HCT116 (cell line): ENCODE measurements around the gene BACE1. TPM values are rescaled to one million over a fixed set of nuclear protein-coding genes. Genes with fewer than 3 reads are reported as not detected.

Experiments
- ATAC-seq: fragments of 200-7000 bp; cut with Tn5 transposase; 2 replicates; pipeline ENCODE4 v1.9.1; 2020; ENCODE audit warnings: mild to moderate bottlenecking, moderate library complexity
- BruUV-seq: library from RNA; stranded (reverse); fragments of 400-500 nt; replicated peaks from 2 replicates; lab custom pipeline; 2021; lab: Mats Ljungman, UMichigan
- CTCF ChIA-PET: fragments of 300-600 bp; sonication (Branson Sonifier 250); formaldehyde crosslinking; loops from one replicate; lab custom pipeline; 2021; ENCODE audit warnings: antibody characterized with exemption; lab: Charles Lee
- POLR2A ChIA-PET: fragments of 300-600, 350-600 bp; sonication (Branson Sonifier 250); formaldehyde crosslinking; loops from one replicate; lab custom pipeline; 2021; ENCODE audit warnings: antibody characterized with exemption; lab: Charles Lee
- RAD21 ChIA-PET, 2 experiments: fragments of 300-600 bp; sonication (Branson Sonifier 250); formaldehyde crosslinking; loops; one replicate each; lab custom pipeline; 2023; ENCODE audit warnings: low total read pairs in 2 of 2; ENCODE audit not compliant: uncharacterized antibody in 2 of 2, unreplicated experiment in 2 of 2, low non-redundant PET in 1 of 2; lab: Charles Lee
- DNase-seq: peaks from one replicate; pipeline ENCODE4 v3.0.0-alpha.2; 2010; ENCODE audit warnings: low read depth, low spot score
- H2AFZ ChIP-seq: fragments of 200-600 bp; shearing (Covaris generic), sonication (generic); 2 replicates; pipeline ENCODE4 v1.6.1; 2017; ENCODE audit warnings: low read depth, mixed run types, mixed read lengths, antibody characterized with exemption, low read length; ENCODE audit not compliant: poor library complexity, severe bottlenecking
- H3K27ac ChIP-seq: 2 replicates; pipeline ENCODE4 v1.5.1; 2012; ENCODE audit warnings: low read depth, low read length
- H3K27me3 ChIP-seq: fragments of 200-600 bp; sonication (generic); 2 replicates; pipeline ENCODE4 v1.6.1; 2016; ENCODE audit warnings: mixed run types, low read length, mixed read lengths; ENCODE audit not compliant: insufficient read depth
- H3K36me3 ChIP-seq, 2 experiments: fragments of 200-500 bp in 1 of 2; fragments of 200-600 bp in 1 of 2; sonication (Bioruptor generic) in 1 of 2; sonication (generic) in 1 of 2; 2 replicates each; pipeline versions ENCODE4 v1.5.1 to v1.6.1; 2014 to 2016; ENCODE audit warnings: low read length in 2 of 2, inconsistent platforms in 1 of 2, mixed read lengths in 1 of 2, mixed run types in 1 of 2; ENCODE audit not compliant: insufficient read depth in 2 of 2, control insufficient read depth in 1 of 2
- H3K4me1 ChIP-seq, 2 experiments: fragments of 200-600 bp in 1 of 2; sonication (generic) in 1 of 2; 2 replicates each; pipeline versions ENCODE4 v1.5.1 to v1.6.1; 2012 to 2017; ENCODE audit warnings: low read length in 2 of 2, inconsistent platforms in 1 of 2, mild to moderate bottlenecking in 1 of 2, mixed read lengths in 1 of 2, mixed run types in 1 of 2, moderate library complexity in 1 of 2; ENCODE audit not compliant: insufficient read depth in 2 of 2, control insufficient read depth in 1 of 2
- H3K4me2 ChIP-seq: fragments of 200-600 bp; sonication (generic); 2 replicates; pipeline ENCODE4 v1.6.1; 2017; ENCODE audit warnings: mixed run types, low read length, mixed read lengths
- H3K4me3 ChIP-seq, 2 experiments: fragments of 200-600 bp in 1 of 2; sonication (generic) in 1 of 2; replicated peaks in 1 of 2; 2 replicates each; pipeline ENCODE4 v1.5.1; 2011 to 2016; ENCODE audit warnings: low read length in 2 of 2, control low read depth in 1 of 2, low read depth in 1 of 2, mild to moderate bottlenecking in 1 of 2, mixed read lengths in 1 of 2, mixed run types in 1 of 2
- H3K79me2 ChIP-seq: fragments of 200-600 bp; sonication (generic); 2 replicates; pipeline ENCODE4 v1.6.1; 2017; ENCODE audit warnings: mild to moderate bottlenecking, mixed run types, low read length, moderate library complexity, mixed read lengths; ENCODE audit not compliant: insufficient read depth
- H3K9ac ChIP-seq: fragments of 200-600 bp; sonication (generic); 2 replicates; pipeline ENCODE4 v1.6.1; 2016; ENCODE audit warnings: low read length, mixed read lengths
- H3K9me2 ChIP-seq: fragments of 200-600 bp; sonication (generic), shearing (Covaris generic); 2 replicates; pipeline ENCODE4 v1.6.1; 2017; ENCODE audit warnings: mixed run types, mild to moderate bottlenecking, moderate library complexity; ENCODE audit not compliant: insufficient read depth
- H3K9me3 ChIP-seq, 2 experiments: fragments of 200-500 bp in 1 of 2; fragments of 200-600 bp in 1 of 2; sonication (Bioruptor generic) in 1 of 2; sonication (generic) in 1 of 2; 2 replicates each; pipeline ENCODE4 v1.6.1; 2014 to 2017; ENCODE audit warnings: low read length in 2 of 2, mixed read lengths in 2 of 2, inconsistent platforms in 1 of 2, low read depth in 1 of 2, mild to moderate bottlenecking in 1 of 2, mixed run types in 1 of 2, moderate library complexity in 1 of 2; ENCODE audit not compliant: control insufficient read depth in 1 of 2, insufficient read depth in 1 of 2
- H4K20me1 ChIP-seq: fragments of 200-600 bp; sonication (generic), shearing (Covaris generic); 2 replicates; pipeline ENCODE4 v1.6.1; 2017; ENCODE audit warnings: mixed run types, mild to moderate bottlenecking, moderate library complexity; ENCODE audit not compliant: insufficient read depth
- ATF3 ChIP-seq: IDR thresholded peaks from 2 replicates; pipeline ENCODE4 v1.6.1; 2012
- CEBPB ChIP-seq: IDR thresholded peaks from 2 replicates; pipeline ENCODE4 v1.6.1; 2012; ENCODE audit warnings: low read depth
- CTCF ChIP-seq, 3 experiments: fragments of 200-600 bp in 1 of 3; sonication (generic) in 1 of 3; IDR thresholded peaks in 2 of 3; conservative IDR thresholded peaks in 1 of 3; 2 replicates each; pipeline ENCODE4 v1.5.1; 2012 to 2017; ENCODE audit warnings: low read depth in 2 of 3, low read length in 2 of 3, antibody characterized with exemption in 1 of 3, borderline replicate concordance in 1 of 3, control low read depth in 1 of 3, mild to moderate bottlenecking in 1 of 3, mixed read lengths in 1 of 3, mixed run types in 1 of 3, moderate library complexity in 1 of 3; ENCODE audit not compliant: insufficient read depth in 1 of 3
- EGR1 ChIP-seq: IDR thresholded peaks from 2 replicates; pipeline ENCODE4 v1.6.1; 2012; ENCODE audit warnings: low read depth
- ELF1 ChIP-seq: IDR thresholded peaks from 2 replicates; pipeline ENCODE4 v1.6.1; 2012; ENCODE audit warnings: low read depth, borderline replicate concordance
- EZH2 ChIP-seq: fragments of 200-600 bp; sonication (generic); IDR thresholded peaks from 2 replicates; pipeline ENCODE4 v1.6.1; 2017; ENCODE audit warnings: antibody characterized with exemption, mixed run types
- EZH2phosphoT487 ChIP-seq: fragments of 200-600 bp; IDR thresholded peaks from 2 replicates; pipeline ENCODE4 v1.6.1; 2018; ENCODE audit warnings: antibody characterized with exemption, borderline replicate concordance
- FOSL1 ChIP-seq: IDR thresholded peaks from 2 replicates; pipeline ENCODE4 v1.6.1; 2012; ENCODE audit warnings: low read depth
- JUND ChIP-seq: IDR thresholded peaks from 2 replicates; pipeline ENCODE4 v1.6.1; 2012
- MAX ChIP-seq: IDR thresholded peaks from 2 replicates; pipeline ENCODE4 v1.6.1; 2012
- POLR2A ChIP-seq: IDR thresholded peaks from 2 replicates; pipeline ENCODE4 v1.7.0; 2011; ENCODE audit warnings: borderline replicate concordance; ENCODE audit not compliant: insufficient read depth, insufficient read length; ENCODE audit errors: extremely low read depth
- POLR2AphosphoS5 ChIP-seq: IDR thresholded peaks from 2 replicates; pipeline ENCODE4 v1.6.1; 2011; ENCODE audit warnings: mild to moderate bottlenecking, low read depth, low read length, moderate library complexity
- RAD21 ChIP-seq: IDR thresholded peaks from 2 replicates; pipeline ENCODE4 v1.6.1; 2012; ENCODE audit warnings: low read depth, mild to moderate bottlenecking
- SIN3A ChIP-seq: IDR thresholded peaks from 2 replicates; pipeline ENCODE4 v1.6.1; 2012; ENCODE audit warnings: low read depth
- SP1 ChIP-seq: IDR thresholded peaks from 2 replicates; pipeline ENCODE4 v1.6.1; 2012; ENCODE audit warnings: low read depth
- SRF ChIP-seq: IDR thresholded peaks from 2 replicates; pipeline ENCODE4 v1.6.1; 2012; ENCODE audit warnings: low read depth
- ZBTB33 ChIP-seq: IDR thresholded peaks from 2 replicates; pipeline ENCODE4 v1.6.1; 2011; ENCODE audit warnings: mild to moderate bottlenecking, low read length, moderate library complexity; ENCODE audit not compliant: insufficient replicate concordance; ENCODE audit errors: extremely low read depth
- ZFX ChIP-seq: fragments of 450-650 bp; IDR thresholded peaks from 2 replicates; pipeline ENCODE4 v1.6.1; 2017
- ZNF274 ChIP-seq: fragments of 200-500 bp; sonication (Bioruptor generic); IDR thresholded peaks from 2 replicates; pipeline ENCODE4 v1.6.1; 2014; ENCODE audit warnings: mild to moderate bottlenecking, low read depth, low read length, inconsistent platforms
- intact Hi-C: fragments of 100-400 bp; cut with micrococcal nuclease; formaldehyde crosslinking; loops from 2 replicates; pipeline ENCODE4 v1.10.0; 2022
- total RNA-seq: library from RNA; stranded (reverse); gene quantifications from one replicate; pipeline ENCODE4 v1.2.1, GENCODE V29; 2021; ENCODE audit not compliant: unreplicated experiment

BACE1 gene
- total RNA-seq, 1 experiment from 2014 or later = 8.5 TPM

GRCh38 chr11:117284053-117284452 lies 32.0 kb downstream of the BACE1 start:
- Histone ChIP-seq H4K20me1 (no peaks in the 10 kb centered on the region), H3K4me1 (peaks cover 19 to 20% of the 10 kb centered on the region in 2 experiments), H3K9ac (no peak overlapping the region), H2AFZ (no peak overlapping the region), H3K9me3 (no peaks in the 10 kb centered on the region), H3K9me2 (no peaks in the 10 kb centered on the region), H3K27me3 (no peaks in the 10 kb centered on the region), H3K4me3 (no peak overlapping the region), H3K79me2 (no peaks in the 10 kb centered on the region), H3K27ac (no peak overlapping the region), H3K36me3 (peaks cover 0 to 14% of the 10 kb centered on the region in 2 experiments; a peak in 2 of 4 replicates), H3K4me2 (no peak overlapping the region)
- CTCF ChIA-PET = no interaction called here
- no peak for ATAC-seq
- POLR2A ChIA-PET = no interaction called here
- DNase-seq = no peak
- no TSS peak for BruUV-seq
- intact Hi-C loops = no loop called here
- TF ChIP-seq EZH2phosphoT487 = no peak
- RAD21 ChIA-PET = no interaction called here

- DNase-seq (no peak), ATAC-seq (no peak)
- Histone ChIP-seq H3K4me3 (no peak overlapping the region), H3K9me2 (no peaks in the 10 kb centered on the region), H3K27me3 (no peaks in the 10 kb centered on the region), H4K20me1 (no peaks in the 10 kb centered on the region), H3K4me1 (peaks cover 19 to 20% of the 10 kb centered on the region in 2 experiments), H3K4me2 (no peak overlapping the region), H3K36me3 (peaks cover 0 to 10% of the 10 kb centered on the region in 2 experiments; a peak in 2 of 4 replicates), H3K27ac (no peak overlapping the region), H3K9me3 (no peaks in the 10 kb centered on the region), H2AFZ (no peak overlapping the region), H3K9ac (no peak overlapping the region), H3K79me2 (no peaks in the 10 kb centered on the region)
- ChIA-PET POLR2A (no interaction called here), RAD21 (no interaction called here), CTCF (no interaction called here)
- intact Hi-C loops = no loop called here
- BruUV-seq = no TSS peak
- TF ChIP-seq CEBPB (no peak), MAX (no peak), JUND (no peak), ELF1 (no peak), EGR1 (no peak), SIN3A (no peak), SRF (no peak), ZNF274 (no peak), FOSL1 (no peak), EZH2 (no peak), ZBTB33 (no peak), ATF3 (no peak), CTCF (IDR thresholded peaks at IDR 0.05 in 2 of 3, conservative IDR thresholded peaks at IDR 0.05 in 1 of 3; ENCODE audit: borderline replicate concordance in 1 of 3, insufficient read depth in 1 of 3, low read depth in 2 of 3, low read length in 2 of 3) (no peak), SP1 (no peak), POLR2AphosphoS5 (no peak), ZFX (no peak), RAD21 (no peak), POLR2A (no peak)
Measured at GRCh38 chr11:117282956-117283355, 33.1 kb downstream of the BACE1 start.
